H9 (cell line): ENCODE results near the gene CDADC1. TPM values are rescaled to one million over a fixed set of nuclear protein-coding genes. Genes with fewer than 3 reads are reported as not detected.

Experiments used
- DNase-seq: peaks from one replicate; pipeline ENCODE4 v3.0.0-alpha.2; 2017
- H2AFZ ChIP-seq: one replicate; pipeline ENCODE4 v1.6.1; 2013; ENCODE audit warnings: mild to moderate bottlenecking, low read length, control low read depth, moderate library complexity
- H2AK5ac ChIP-seq: 2 replicates; pipeline ENCODE4 v1.6.1; 2013; ENCODE audit warnings: low read length, control low read depth, mixed read lengths; ENCODE audit not compliant: insufficient read length
- H2BK120ac ChIP-seq: one replicate; pipeline ENCODE4 v1.6.1; 2013; ENCODE audit warnings: low read depth, mild to moderate bottlenecking, low read length, control low read depth, inconsistent platforms; ENCODE audit not compliant: poor library complexity, severe bottlenecking
- H2BK12ac ChIP-seq: 2 replicates; pipeline ENCODE4 v1.6.1; 2013; ENCODE audit warnings: low read length, control low read depth, mixed read lengths, low read depth; ENCODE audit not compliant: insufficient read length
- H2BK15ac ChIP-seq: 2 replicates; pipeline ENCODE4 v1.6.1; 2013; ENCODE audit warnings: low read depth, low read length, control low read depth
- H2BK20ac ChIP-seq: one replicate; pipeline ENCODE4 v1.6.1; 2013; ENCODE audit warnings: low read depth, mild to moderate bottlenecking, low read length, control low read depth, inconsistent platforms; ENCODE audit not compliant: poor library complexity, severe bottlenecking
- H2BK5ac ChIP-seq: 2 replicates; pipeline ENCODE4 v1.6.1; 2013; ENCODE audit warnings: low read length, control low read depth, mixed read lengths; ENCODE audit not compliant: insufficient read length
- H3K14ac ChIP-seq: 2 replicates; pipeline ENCODE4 v1.6.1; 2013; ENCODE audit warnings: low read length, control low read depth; ENCODE audit not compliant: insufficient read depth
- H3K18ac ChIP-seq: 2 replicates; pipeline ENCODE4 v1.6.1; 2013; ENCODE audit warnings: low read depth, mild to moderate bottlenecking, mixed read lengths, low read length, control low read depth; ENCODE audit not compliant: insufficient read length
- H3K23ac ChIP-seq: 2 replicates; pipeline ENCODE4 v1.6.1; 2013; ENCODE audit warnings: low read length, control low read depth, mixed read lengths, low read depth; ENCODE audit not compliant: insufficient read length
- H3K23me2 ChIP-seq: 2 replicates; pipeline ENCODE4 v1.6.1; 2013; ENCODE audit warnings: low read depth, mild to moderate bottlenecking, mixed read lengths, low read length, control low read depth; ENCODE audit not compliant: insufficient read length, poor library complexity, severe bottlenecking
- H3K27ac ChIP-seq: 2 replicates; pipeline ENCODE4 v1.5.1; 2013; ENCODE audit warnings: low read length, control low read depth, mixed read lengths, low read depth; ENCODE audit not compliant: insufficient read length
- H3K27me3 ChIP-seq: 2 replicates; pipeline ENCODE4 v1.6.1; 2013; ENCODE audit warnings: low read length, control low read depth, inconsistent platforms; ENCODE audit not compliant: insufficient read depth
- H3K4ac ChIP-seq: 2 replicates; pipeline ENCODE4 v1.6.1; 2013; ENCODE audit warnings: low read depth, mild to moderate bottlenecking, control low read depth, inconsistent platforms, low read length, moderate library complexity
- H3K4me1 ChIP-seq: 2 replicates; pipeline ENCODE4 v1.6.1; 2013; ENCODE audit warnings: low read length, control low read depth, inconsistent platforms; ENCODE audit not compliant: insufficient read depth
- H3K4me2 ChIP-seq: 2 replicates; pipeline ENCODE4 v1.6.1; 2013; ENCODE audit warnings: low read length, control low read depth, mixed read lengths; ENCODE audit not compliant: insufficient read length, insufficient read depth
- H3K56ac ChIP-seq: 2 replicates; pipeline ENCODE4 v1.6.1; 2013; ENCODE audit warnings: low read depth, mild to moderate bottlenecking, mixed read lengths, low read length, control low read depth; ENCODE audit not compliant: insufficient read length
- H3K79me1 ChIP-seq: 2 replicates; pipeline ENCODE4 v1.6.1; 2013; ENCODE audit warnings: low read depth, mild to moderate bottlenecking, moderate library complexity, low read length, control low read depth, inconsistent platforms; ENCODE audit not compliant: insufficient read depth, poor library complexity, severe bottlenecking
- H3K79me2 ChIP-seq: 2 replicates; pipeline ENCODE4 v1.6.1; 2013; ENCODE audit warnings: low read length, control low read depth, inconsistent platforms; ENCODE audit not compliant: insufficient read depth
- H3K9ac ChIP-seq: 2 replicates; pipeline ENCODE4 v1.6.1; 2013; ENCODE audit warnings: low read length, control low read depth, mixed read lengths; ENCODE audit not compliant: insufficient read length; ENCODE audit errors: extremely low read depth
- H3K9me3 ChIP-seq: one replicate; pipeline ENCODE4 v1.6.1; 2013; ENCODE audit warnings: low read depth, low read length, inconsistent platforms; ENCODE audit not compliant: control insufficient read depth
- H3T11ph ChIP-seq: one replicate; pipeline ENCODE4 v1.6.1; 2013; ENCODE audit warnings: mild to moderate bottlenecking, low read length, control low read depth, inconsistent platforms
- H4K20me1 ChIP-seq: one replicate; pipeline ENCODE4 v1.6.1; 2013; ENCODE audit not compliant: control insufficient read depth, insufficient read length, insufficient read depth
- H4K5ac ChIP-seq: 2 replicates; pipeline ENCODE4 v1.6.1; 2013; ENCODE audit warnings: low read depth, mild to moderate bottlenecking, mixed read lengths, low read length, control low read depth; ENCODE audit not compliant: insufficient read length
- H4K8ac ChIP-seq: replicated peaks from 2 replicates; pipeline ENCODE4 v1.6.1; 2013; ENCODE audit warnings: low read length, control low read depth, mixed read lengths, low read depth; ENCODE audit not compliant: insufficient read length
- H4K91ac ChIP-seq: 2 replicates; pipeline ENCODE4 v1.6.1; 2013; ENCODE audit warnings: low read depth, mild to moderate bottlenecking, moderate library complexity, mixed read lengths, low read length, control low read depth; ENCODE audit not compliant: insufficient read length
- H3K27ac Mint-ChIP-seq, 3 experiments: 2 replicates in 2 of 3; 3 replicates in 1 of 3; pipeline ENCODE4 v1.8.0; 2020 to 2021; ENCODE audit warnings: mixed read lengths in 3 of 3, mild to moderate bottlenecking in 1 of 3, moderate library complexity in 1 of 3
- H3K27me3 Mint-ChIP-seq: 2 replicates; pipeline ENCODE4 v1.8.0; 2021; ENCODE audit warnings: low read depth, mild to moderate bottlenecking, moderate library complexity, mixed read lengths
- H3K36me3 Mint-ChIP-seq, 3 experiments: 2 replicates in 2 of 3; 3 replicates in 1 of 3; pipeline ENCODE4 v1.8.0; 2020 to 2021; ENCODE audit warnings: low read depth in 3 of 3, mixed read lengths in 3 of 3; ENCODE audit not compliant: insufficient read depth in 1 of 3
- H3K4me1 Mint-ChIP-seq, 2 experiments: 2 replicates each; pipeline ENCODE4 v1.8.0; 2020; ENCODE audit warnings: mixed read lengths in 2 of 2
- H3K4me3 Mint-ChIP-seq, 2 experiments: 2 replicates in 1 of 2; 3 replicates in 1 of 2; pipeline ENCODE4 v1.8.0; 2020 to 2021; ENCODE audit warnings: mild to moderate bottlenecking in 2 of 2, mixed read lengths in 2 of 2, moderate library complexity in 1 of 2
- H3K9me3 Mint-ChIP-seq, 2 experiments: 2 replicates in 1 of 2; 3 replicates in 1 of 2; pipeline ENCODE4 v1.8.0; 2020; ENCODE audit warnings: mild to moderate bottlenecking in 2 of 2, mixed read lengths in 2 of 2, moderate library complexity in 1 of 2
- WGBS: extraction: QIAGEN DNeasy Blood & Tissue Kit; methylation state at CpG from one replicate; pipeline ENCODE4 v1.1.7; 2013; ENCODE audit warnings: missing lambda C conversion rate, low lambda C conversion rate, mixed read lengths; ENCODE audit not compliant: insufficient read length; ENCODE audit errors: extremely low coverage; 5-methylcytosine and 5-hydroxymethylcytosine counted together
- total RNA-seq: library from RNA; stranded (reverse); gene quantifications from 2 replicates; pipeline ENCODE4 v1.2.1, GENCODE V29; 2021
- TF ChIP-seq, protein P1 (sequence below): fragments of 200-600 bp; sonication (generic); conservative IDR thresholded peaks from 3 replicates; pipeline ENCODE4 v1.8.0; 2021; ENCODE audit warnings: antibody characterized with exemption, mild to moderate bottlenecking

CDADC1 gene
- total RNA-seq, 1 experiment from 2014 or later = 4.9 TPM

DNA sequence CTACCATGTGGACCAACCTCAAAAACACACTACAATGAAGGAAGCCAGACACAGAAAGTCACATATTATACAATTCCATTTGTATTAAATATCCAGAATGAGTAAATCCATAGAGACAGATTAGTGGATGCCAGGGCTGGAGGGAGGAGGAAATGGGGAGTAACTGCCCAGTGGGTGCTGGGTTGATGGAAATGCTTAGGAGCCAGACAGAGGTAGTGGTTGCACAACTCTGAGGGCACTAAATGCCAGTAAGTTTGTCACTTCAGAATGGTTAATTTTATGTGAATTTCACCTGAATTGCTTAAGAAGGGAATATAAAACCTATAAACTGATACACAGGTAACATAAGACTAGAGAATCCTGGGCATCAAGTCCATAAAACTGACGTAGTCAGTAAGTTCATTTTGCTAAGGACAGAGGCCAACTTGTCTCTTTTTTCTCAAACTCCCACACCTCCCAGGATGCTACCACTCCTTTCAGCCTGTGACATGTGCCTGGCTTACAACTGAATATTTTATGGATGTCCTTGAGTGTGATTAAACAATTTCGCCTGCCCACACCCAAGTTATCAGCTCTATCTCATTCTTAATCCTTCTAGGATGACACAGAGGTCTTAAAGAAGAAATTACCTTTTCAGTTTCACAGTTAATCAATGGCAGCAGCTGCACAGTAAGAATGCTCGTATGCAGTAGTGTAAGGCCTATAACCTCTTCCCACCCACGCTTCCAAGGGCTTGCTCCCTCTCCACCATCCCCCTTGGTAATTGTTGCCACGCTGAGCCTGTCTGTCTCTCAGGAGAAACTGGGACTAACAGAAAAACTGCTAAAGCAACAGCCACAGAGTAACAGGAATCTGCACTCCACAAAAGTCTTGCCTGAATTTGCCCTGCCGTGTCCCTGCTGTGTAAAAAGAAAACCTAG, 33.5 kb upstream of the CDADC1 start:
- Histone ChIP-seq H2BK15ac (no peak overlapping the region), H3K79me2 (no peaks in the 10 kb centered on the region), H3K18ac (no peak overlapping the region), H4K5ac (no peak overlapping the region), H3T11ph (no peak overlapping the region), H2BK5ac (no peak overlapping the region), H3K4me1 (no peaks in the 10 kb centered on the region; the same call in 1 of the 2 replicates), H3K14ac (no peak overlapping the region), H3K23me2 (peaks cover 8% of the 10 kb centered on the region), H3K23ac (no peak overlapping the region), H4K91ac (no peak overlapping the region), H3K27ac (no peak overlapping the region), H3K4me2 (no peak overlapping the region), H3K9me3 (no peaks in the 10 kb centered on the region), H4K8ac (no peak overlapping the region), H2BK120ac (no peak overlapping the region), H2BK12ac (no peak overlapping the region), H2BK20ac (no peak overlapping the region), H3K79me1 (no peaks in the 10 kb centered on the region), H3K56ac (no peak overlapping the region), H3K9ac (no peak overlapping the region), H3K4ac (no peak overlapping the region), H2AK5ac (no peak overlapping the region), H4K20me1 (no peaks in the 10 kb centered on the region), H3K27me3 (peaks cover 21% of the 10 kb centered on the region; the same call in 1 of the 2 replicates), H2AFZ (no peak overlapping the region)
- H3K27ac Mint-ChIP-seq = peak overlapping the region in 2 of 3 experiments; percentile 47 to 72; a peak in 2 of 7 replicates
- DNase-seq = no peak
- H3K4me1 Mint-ChIP-seq = peaks cover 27 to 30% of the 10 kb centered on the region in 2 experiments
- H3K27me3 Mint-ChIP-seq = peaks cover 41% of the 10 kb centered on the region
- no CpG with 5 or more reads among the region's 6 CpGs for WGBS
- peaks cover 4 to 26% (median 9%) of the 10 kb centered on the region in 3 experiments; a peak in 6 of 7 replicates for H3K36me3 Mint-ChIP-seq
- H3K4me3 Mint-ChIP-seq = no peak overlapping the region
- TF ChIP-seq, protein P1, sequence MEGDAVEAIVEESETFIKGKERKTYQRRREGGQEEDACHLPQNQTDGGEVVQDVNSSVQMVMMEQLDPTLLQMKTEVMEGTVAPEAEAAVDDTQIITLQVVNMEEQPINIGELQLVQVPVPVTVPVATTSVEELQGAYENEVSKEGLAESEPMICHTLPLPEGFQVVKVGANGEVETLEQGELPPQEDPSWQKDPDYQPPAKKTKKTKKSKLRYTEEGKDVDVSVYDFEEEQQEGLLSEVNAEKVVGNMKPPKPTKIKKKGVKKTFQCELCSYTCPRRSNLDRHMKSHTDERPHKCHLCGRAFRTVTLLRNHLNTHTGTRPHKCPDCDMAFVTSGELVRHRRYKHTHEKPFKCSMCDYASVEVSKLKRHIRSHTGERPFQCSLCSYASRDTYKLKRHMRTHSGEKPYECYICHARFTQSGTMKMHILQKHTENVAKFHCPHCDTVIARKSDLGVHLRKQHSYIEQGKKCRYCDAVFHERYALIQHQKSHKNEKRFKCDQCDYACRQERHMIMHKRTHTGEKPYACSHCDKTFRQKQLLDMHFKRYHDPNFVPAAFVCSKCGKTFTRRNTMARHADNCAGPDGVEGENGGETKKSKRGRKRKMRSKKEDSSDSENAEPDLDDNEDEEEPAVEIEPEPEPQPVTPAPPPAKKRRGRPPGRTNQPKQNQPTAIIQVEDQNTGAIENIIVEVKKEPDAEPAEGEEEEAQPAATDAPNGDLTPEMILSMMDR = no peak
- peaks cover 0 to 5% of the 10 kb centered on the region in 2 experiments; a peak in 2 of 5 replicates for H3K9me3 Mint-ChIP-seq
